Liver (tissue), 3 donors: Measurements from ENCODE around the gene LAGE3.

Source experiments
- EGR1 ChIP-seq, 2 donors: IDR thresholded peaks; 2 replicates each; pipeline ENCODE4 v1.6.1; 2016 to 2018; ENCODE audit warnings: antibody characterized with exemption in 2 of 2, low read depth in 2 of 2
- GABPA ChIP-seq, 2 donors: IDR thresholded peaks in 1 of 2; conservative IDR thresholded peaks in 1 of 2; 2 replicates each; pipeline ENCODE4 v1.6.1; 2016; ENCODE audit warnings: antibody characterized with exemption in 2 of 2, mild to moderate bottlenecking in 1 of 2, moderate library complexity in 1 of 2
- HNF4A ChIP-seq, 2 donors: conservative IDR thresholded peaks; 2 replicates each; pipeline ENCODE4 v1.6.1; 2016; ENCODE audit warnings: antibody characterized with exemption in 2 of 2, mild to moderate bottlenecking in 2 of 2
- JUND ChIP-seq, 2 donors: IDR thresholded peaks; 2 replicates each; pipeline ENCODE4 v1.6.1; 2016; ENCODE audit warnings: antibody characterized with exemption in 2 of 2
- NR2F2 ChIP-seq: IDR thresholded peaks from 2 replicates; pipeline ENCODE4 v1.6.1; 2016; ENCODE audit warnings: antibody characterized with exemption
- RAD21 ChIP-seq, 2 donors: IDR thresholded peaks; 2 replicates each; pipeline ENCODE4 v1.6.1; 2016; ENCODE audit warnings: antibody characterized with exemption in 2 of 2, mild to moderate bottlenecking in 2 of 2
- RXRA ChIP-seq, 2 donors: IDR thresholded peaks; 2 replicates each; pipeline ENCODE4 v1.6.1; 2017 to 2018; ENCODE audit warnings: antibody characterized with exemption in 2 of 2, mild to moderate bottlenecking in 1 of 2
- SP1 ChIP-seq: IDR thresholded peaks from 2 replicates; pipeline ENCODE4 v1.6.1; 2018; ENCODE audit warnings: antibody characterized with exemption, mild to moderate bottlenecking
- TAF1 ChIP-seq: conservative IDR thresholded peaks from 2 replicates; pipeline ENCODE4 v1.6.1; 2016; ENCODE audit warnings: antibody characterized with exemption, mild to moderate bottlenecking
- YY1 ChIP-seq: IDR thresholded peaks from 2 replicates; pipeline ENCODE4 v1.6.1; 2016; ENCODE audit warnings: antibody characterized with exemption, mild to moderate bottlenecking
- TF ChIP-seq, protein P1 (sequence below): IDR thresholded peaks from 2 replicates; pipeline ENCODE4 v1.6.1; 2016; ENCODE audit warnings: antibody characterized with exemption
- TF ChIP-seq, protein P2 (sequence below): fragments of 150-350 bp; IDR thresholded peaks from 2 replicates; pipeline ENCODE4 v1.5.1; 2017; ENCODE audit warnings: improper control_type of control experiment, low read depth, low read length; ENCODE audit not compliant: missing input control
- TF ChIP-seq, protein P3 (sequence below): IDR thresholded peaks from 2 replicates; pipeline ENCODE4 v1.6.1; 2016; ENCODE audit warnings: antibody characterized with exemption, mild to moderate bottlenecking
- TF ChIP-seq, protein P4 (sequence below): IDR thresholded peaks from 2 replicates; pipeline ENCODE4 v1.6.1; 2016; ENCODE audit warnings: antibody characterized with exemption
- donor health status: healthy.
- donor health status: healthy.

DNA sequence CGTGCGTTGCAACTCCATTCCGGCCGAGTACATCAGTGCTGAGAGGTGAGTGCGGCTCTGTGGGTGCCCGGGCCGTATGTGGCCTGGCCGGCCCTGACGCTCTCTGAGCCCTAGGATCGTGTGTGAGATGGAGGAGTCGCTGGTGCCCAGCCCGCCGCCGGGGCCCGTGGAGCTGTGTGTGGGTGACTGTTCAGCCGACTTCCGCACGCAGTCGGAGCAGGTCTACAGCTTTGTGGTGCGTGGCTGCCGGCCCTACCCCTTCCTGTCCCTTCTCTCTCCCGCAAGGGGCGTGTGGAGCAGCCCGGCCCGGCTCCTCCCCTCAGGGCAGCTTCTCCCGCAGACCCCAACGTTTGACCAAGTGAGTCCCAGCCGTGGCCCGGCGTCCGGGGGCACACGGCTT lies 13.0 kb downstream of the LAGE3 start:
- TF ChIP-seq, protein P1, sequence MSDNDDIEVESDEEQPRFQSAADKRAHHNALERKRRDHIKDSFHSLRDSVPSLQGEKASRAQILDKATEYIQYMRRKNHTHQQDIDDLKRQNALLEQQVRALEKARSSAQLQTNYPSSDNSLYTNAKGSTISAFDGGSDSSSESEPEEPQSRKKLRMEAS, result no peak
- TF ChIP-seq JUND (IDR thresholded peaks at IDR 0.05) (no peak), NR2F2 (no peak), TAF1 (no peak), GABPA (IDR thresholded peaks at IDR 0.05 in 1 of 2, conservative IDR thresholded peaks at IDR 0.05 in 1 of 2) (no peak), HNF4A (conservative IDR thresholded peaks at IDR 0.05) (no peak), RXRA (IDR thresholded peaks at IDR 0.05) (no peak), RAD21 (IDR thresholded peaks at IDR 0.05) (no peak), YY1 (no peak), SP1 (no peak), EGR1 (IDR thresholded peaks at IDR 0.05; ENCODE audit: low read depth in 2 of 2) (no peak)
- TF ChIP-seq, protein P2, sequence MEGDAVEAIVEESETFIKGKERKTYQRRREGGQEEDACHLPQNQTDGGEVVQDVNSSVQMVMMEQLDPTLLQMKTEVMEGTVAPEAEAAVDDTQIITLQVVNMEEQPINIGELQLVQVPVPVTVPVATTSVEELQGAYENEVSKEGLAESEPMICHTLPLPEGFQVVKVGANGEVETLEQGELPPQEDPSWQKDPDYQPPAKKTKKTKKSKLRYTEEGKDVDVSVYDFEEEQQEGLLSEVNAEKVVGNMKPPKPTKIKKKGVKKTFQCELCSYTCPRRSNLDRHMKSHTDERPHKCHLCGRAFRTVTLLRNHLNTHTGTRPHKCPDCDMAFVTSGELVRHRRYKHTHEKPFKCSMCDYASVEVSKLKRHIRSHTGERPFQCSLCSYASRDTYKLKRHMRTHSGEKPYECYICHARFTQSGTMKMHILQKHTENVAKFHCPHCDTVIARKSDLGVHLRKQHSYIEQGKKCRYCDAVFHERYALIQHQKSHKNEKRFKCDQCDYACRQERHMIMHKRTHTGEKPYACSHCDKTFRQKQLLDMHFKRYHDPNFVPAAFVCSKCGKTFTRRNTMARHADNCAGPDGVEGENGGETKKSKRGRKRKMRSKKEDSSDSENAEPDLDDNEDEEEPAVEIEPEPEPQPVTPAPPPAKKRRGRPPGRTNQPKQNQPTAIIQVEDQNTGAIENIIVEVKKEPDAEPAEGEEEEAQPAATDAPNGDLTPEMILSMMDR, result no peak
- TF ChIP-seq, protein P3, sequence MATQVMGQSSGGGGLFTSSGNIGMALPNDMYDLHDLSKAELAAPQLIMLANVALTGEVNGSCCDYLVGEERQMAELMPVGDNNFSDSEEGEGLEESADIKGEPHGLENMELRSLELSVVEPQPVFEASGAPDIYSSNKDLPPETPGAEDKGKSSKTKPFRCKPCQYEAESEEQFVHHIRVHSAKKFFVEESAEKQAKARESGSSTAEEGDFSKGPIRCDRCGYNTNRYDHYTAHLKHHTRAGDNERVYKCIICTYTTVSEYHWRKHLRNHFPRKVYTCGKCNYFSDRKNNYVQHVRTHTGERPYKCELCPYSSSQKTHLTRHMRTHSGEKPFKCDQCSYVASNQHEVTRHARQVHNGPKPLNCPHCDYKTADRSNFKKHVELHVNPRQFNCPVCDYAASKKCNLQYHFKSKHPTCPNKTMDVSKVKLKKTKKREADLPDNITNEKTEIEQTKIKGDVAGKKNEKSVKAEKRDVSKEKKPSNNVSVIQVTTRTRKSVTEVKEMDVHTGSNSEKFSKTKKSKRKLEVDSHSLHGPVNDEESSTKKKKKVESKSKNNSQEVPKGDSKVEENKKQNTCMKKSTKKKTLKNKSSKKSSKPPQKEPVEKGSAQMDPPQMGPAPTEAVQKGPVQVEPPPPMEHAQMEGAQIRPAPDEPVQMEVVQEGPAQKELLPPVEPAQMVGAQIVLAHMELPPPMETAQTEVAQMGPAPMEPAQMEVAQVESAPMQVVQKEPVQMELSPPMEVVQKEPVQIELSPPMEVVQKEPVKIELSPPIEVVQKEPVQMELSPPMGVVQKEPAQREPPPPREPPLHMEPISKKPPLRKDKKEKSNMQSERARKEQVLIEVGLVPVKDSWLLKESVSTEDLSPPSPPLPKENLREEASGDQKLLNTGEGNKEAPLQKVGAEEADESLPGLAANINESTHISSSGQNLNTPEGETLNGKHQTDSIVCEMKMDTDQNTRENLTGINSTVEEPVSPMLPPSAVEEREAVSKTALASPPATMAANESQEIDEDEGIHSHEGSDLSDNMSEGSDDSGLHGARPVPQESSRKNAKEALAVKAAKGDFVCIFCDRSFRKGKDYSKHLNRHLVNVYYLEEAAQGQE, result no peak
- TF ChIP-seq, protein P4, sequence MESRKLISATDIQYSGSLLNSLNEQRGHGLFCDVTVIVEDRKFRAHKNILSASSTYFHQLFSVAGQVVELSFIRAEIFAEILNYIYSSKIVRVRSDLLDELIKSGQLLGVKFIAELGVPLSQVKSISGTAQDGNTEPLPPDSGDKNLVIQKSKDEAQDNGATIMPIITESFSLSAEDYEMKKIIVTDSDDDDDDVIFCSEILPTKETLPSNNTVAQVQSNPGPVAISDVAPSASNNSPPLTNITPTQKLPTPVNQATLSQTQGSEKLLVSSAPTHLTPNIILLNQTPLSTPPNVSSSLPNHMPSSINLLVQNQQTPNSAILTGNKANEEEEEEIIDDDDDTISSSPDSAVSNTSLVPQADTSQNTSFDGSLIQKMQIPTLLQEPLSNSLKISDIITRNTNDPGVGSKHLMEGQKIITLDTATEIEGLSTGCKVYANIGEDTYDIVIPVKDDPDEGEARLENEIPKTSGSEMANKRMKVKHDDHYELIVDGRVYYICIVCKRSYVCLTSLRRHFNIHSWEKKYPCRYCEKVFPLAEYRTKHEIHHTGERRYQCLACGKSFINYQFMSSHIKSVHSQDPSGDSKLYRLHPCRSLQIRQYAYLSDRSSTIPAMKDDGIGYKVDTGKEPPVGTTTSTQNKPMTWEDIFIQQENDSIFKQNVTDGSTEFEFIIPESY, result no peak
